GM18508 (cell line): ENCODE data around the gene ARL10.

Experiments
- ATAC-seq: cut with Tn5 transposase; IDR thresholded peaks from one replicate; pipeline ENCODE4 v1.9.1; 2021; ENCODE audit warnings: moderate number of reproducible peaks; ENCODE audit not compliant: insufficient read depth, unreplicated experiment

The ARL10 gene

DNA sequence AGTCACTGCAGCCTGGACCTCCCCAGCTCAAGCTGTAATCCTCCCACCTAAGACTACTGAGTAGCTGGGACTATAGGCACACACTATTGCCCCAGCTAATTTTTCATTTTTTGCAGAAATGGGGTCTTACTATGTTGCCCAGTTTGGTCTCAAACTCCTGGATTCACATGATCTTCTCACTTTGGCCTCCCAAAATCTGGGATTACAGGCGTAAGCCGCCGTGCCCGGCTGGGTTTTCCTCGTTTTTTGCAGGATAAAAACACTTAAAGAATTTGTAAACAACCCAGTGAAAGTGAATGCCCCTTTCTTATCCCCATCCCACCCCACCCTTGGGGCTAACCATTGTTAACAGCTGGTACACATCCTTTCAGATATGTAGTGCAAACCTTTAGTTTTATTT lies 43.3 kb downstream of the ARL10 start:
- ATAC-seq, result no peak

DNA sequence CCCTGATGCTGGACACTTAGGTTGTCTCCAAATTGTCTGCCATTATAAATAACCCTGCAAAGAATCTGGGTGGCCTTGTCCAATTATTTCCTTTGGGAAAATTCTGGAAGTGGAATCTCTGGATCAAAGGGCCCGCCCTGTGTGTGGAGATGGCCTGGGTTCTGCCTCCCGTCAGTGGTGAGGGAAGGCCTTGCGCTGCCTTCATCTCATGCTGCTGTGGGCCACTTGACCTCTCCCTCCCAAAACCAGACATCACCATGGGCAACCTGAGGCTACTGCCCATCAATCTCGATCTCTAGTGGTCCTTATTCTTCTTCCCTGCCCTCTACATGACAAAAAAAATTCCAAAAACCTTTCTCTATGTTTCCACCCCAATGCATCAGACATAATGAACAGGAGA lies 44.5 kb downstream of the ARL10 start:
- ATAC-seq, result no peak

DNA sequence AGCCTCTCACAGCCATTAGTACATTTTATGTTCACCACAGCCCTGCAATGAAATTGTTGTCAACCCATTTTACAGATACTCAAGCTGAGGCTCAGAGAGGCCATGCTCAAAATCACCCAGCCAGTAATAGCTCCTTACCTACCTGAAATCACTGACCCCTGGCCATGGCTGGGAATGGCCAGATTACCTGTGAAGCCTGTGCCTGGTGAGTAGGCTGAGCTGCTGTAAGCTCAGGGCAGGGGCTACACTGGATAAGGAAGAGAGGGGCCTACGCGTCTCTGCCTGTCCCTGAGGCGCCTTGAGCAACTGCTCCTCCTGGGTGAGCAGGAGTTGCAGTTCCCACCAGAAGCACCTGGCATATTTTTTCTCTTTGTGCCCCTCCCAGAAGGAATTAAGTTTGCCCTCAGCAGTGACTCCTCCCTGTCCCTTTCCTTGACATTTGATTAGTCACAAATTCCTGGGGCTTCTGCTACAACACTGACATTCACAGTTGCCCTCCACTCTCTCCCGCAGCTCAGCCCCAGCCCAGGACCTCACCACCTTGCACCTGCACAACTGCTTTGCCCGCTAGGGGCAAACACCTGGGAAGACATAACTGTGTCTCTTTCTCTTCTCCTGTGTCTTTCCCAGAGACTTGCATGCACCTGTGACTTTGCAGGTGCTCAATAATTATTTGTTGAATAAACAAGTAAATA lies 45.3 kb downstream of the ARL10 start:
- no peak for ATAC-seq

DNA sequence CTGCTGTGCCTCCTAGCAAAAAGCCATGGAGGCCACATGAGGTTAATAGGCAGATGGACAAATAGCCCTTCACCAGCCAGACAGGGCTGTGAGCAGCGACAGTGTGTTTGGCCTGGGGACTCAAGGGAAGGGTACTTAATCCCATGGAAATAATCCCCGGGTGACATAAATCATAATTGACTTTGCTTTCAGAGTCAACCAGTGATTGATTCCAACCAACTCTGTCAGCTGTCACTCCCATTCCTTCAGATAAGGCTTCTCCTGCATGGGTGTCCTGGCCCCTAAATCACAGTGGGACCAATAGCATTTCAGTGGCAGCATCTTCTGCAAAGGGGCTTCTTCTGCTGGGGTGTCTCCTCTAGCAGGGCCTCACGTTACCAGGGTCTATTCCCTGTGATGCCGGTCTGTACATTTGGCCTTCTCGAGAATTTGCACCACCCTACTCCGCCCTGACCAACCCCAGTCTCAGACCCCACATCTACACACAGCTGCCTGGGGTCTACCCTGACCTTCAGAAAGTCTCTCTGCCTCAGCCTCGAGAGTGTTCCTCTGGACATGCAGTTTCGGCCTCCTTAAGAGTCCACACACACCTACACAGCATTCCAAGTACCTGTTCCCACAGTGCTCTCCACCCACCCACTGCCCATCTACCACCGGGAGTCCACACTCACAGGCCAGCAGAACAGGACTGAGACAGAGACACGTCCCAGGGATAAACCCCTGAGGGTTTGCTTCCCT lies 47.4 kb downstream of the ARL10 start:
- ATAC-seq, result no peak

DNA sequence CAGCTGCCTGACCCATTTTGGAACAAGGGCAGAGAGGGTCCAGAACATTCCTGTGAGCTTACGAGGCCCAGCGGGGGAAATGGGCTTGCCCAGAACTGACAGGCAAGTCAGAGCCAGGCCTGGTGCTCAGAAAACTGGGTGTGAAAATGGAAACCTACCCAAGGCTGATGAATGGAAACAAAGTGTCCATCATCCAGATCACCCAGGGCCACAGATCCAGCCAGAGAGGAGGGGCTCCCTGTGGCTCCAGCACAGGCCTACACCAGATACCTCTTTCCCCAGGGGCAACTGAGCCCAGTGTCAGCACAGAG lies 47.9 kb downstream of the ARL10 start:
- ATAC-seq, result no peak

DNA sequence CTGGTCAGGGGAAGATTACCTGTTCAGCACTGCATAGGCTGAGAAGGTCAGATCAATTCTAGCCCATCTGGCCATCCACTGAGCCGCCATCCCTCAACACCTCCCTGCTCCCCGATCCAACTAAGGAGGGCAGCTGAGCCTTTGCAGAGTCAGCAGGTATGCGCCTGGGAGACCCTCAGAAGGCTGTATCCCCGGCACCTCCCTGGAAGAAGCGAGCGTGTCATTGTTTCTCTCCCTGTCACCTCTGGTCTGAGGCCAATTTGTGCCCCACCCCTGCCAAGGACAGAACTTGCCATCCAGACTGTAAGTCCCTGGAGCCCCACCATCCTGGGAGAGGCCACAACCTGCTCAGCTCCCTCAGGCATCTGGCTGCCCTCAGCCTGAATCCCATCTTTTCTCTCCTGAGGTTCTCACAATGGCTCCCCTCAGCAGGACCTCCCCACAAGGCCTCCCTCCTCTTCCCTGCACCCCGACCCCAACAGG lies 48.5 kb downstream of the ARL10 start:
- no peak for ATAC-seq

DNA sequence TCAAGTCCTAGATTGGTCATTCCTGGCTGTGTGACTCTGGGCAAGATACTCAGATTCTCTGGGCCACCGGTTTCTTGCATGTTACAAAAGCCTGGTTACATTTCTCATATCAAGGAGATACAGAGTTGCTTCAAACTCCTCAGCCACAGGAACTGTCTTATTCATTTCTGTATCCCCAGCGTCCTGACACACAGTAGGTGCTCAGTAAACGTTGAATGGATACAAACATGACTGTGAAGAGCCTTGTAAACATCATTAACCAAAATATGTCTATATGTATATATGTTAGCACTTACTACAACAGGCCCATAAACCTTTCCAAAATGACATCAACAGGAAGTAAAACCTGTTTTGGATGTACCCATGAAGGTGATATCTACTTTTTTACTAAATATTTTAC lies 49.4 kb downstream of the ARL10 start:
- no peak for ATAC-seq

DNA sequence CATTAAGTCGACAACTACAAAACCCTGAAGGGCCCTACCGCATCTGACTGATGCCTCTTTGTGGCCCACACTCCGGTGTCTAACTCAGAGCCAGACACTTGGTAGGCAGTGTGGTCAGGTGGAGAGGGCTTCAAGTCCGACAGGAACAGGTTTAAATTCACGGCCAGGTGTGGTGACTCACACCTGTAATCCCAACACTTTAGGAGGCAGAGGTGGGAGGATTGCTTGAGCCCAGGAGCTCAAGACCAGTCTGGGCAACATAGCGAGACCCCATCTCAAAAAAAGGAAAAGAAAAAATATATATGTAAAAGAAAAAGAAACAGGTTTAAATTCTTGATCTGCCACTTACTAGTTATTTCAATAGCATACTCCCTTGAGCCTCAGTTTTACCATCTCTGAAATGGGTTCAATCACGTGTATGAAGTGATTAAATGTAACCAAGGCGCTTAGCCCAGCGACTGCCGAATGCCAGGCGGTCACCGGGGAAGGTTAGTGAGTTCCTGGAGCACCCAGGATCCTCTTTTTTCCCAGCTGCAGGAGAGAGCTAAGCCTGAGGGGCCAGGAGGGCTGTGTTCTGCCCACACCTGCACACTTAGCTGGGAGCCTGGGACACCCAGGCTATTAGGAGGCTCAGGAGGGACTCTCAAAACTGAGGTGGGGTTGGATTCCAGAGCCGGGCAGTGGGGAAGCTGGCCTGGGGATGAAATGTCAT lies 50.1 kb downstream of the ARL10 start:
- no peak for ATAC-seq

DNA sequence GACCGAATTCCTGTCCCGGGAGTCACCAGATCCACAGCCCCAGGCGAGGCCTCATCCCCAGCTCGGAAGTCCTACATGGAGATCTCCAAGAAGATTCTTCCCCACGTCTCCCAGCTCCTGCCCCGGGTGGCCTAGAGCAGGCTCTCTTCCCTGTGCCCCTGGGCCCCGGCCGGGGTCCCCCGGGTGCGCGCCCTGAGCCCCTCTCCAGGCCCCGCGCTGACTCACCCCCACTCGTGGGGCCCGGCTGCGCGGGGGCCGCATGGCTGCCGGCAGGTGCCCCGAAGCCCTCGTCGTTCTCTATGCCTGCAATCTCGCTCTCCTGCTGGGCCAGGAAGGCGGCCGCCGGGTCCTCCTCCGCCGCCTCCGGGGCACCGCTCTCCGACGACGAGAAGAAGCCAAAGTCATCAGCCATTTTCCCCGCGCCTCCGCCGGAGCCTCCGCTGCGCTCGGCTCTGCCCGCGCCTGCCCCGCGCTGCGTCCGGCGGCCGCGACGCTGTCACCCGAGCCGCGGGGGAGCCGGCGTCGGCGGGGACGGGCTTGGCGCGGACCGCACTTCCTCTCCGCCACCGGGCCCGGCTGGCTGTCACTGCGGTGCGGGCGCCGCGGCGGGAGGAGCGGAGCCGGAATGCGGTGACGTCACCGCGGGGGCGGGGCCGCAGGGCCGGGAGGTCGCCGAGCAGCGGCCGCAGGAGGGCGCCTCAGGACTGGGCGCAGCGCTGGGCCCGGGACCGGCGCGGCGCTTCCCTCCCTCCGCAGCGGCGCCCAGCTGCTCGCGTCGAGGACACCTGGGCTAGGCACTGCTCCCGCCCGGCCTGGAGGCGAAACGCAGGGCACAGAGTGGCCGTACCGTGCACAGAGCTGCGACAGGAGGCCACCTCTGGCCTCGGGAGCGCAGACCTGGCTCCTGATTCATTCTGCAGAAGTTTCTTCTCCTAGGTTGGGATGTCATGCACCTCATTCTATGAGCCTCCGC lies 51.0 kb downstream of the ARL10 start, which contains the start of gene CLTB:
TSS of gene CLTB (minus strand) at position 588 of the 973 bp plus-strand sequence. CDS start at position 412, 176 bp downstream.
- ATAC-seq, result peak; percentile 69

DNA sequence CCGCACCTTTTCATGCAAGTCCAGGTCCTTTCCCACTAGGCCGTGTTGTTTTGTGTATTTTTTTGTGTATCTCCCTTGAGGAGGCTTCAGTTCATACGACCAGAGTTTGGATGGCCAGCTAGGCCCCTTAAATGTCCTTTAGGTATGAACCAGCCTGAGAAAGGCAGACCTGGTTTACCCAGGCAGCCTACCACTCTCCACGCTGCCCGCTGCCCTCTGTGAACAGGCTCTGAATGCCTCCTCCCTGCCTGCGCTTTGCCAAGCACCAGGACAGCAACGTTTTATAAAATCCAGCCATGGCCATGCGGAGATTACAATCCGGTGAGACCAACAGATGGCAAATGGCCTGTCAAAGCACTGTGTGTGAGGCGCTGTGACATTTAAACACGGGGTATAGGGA lies 51.7 kb downstream of the ARL10 start:
- ATAC-seq, result no peak

DNA sequence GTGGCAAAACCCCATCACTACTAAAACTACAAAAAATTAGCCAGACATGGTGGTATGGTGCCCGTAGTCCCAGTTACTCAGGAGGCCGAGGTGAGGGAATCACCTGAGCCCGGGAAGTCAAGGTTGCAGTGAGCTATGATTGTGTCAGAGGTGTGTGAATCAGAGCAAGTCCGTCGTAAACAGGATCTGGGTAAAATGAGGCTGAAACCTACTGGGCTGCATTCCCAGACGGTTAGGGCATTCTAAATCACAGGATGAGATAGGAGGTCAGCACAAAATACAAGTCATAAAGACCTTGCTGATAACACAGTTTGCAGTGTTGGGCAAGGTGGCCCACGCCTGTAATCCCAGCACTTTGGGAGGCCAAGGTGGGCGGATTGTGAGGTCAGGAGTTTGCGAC lies 53.0 kb downstream of the ARL10 start:
- no peak for ATAC-seq

DNA sequence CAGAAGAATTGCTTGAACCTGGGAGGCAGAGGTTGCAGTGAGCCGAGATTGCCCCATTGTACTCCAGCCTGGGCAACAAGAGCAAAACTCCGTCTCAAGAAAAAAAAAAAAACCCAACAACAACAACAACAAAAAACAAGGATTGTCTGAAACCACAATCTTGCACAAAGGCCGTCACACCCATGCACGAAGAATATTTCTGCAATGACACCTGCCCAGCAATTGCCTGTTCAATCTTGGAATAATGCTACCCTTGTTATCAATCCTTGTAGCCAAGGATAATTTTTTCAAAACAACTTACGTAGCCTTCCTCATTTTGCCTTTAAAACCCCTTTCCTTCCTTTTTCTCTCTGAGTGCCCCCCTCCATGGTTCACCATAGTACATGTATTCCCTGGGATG lies 54.8 kb downstream of the ARL10 start:
- ATAC-seq, result no peak

DNA sequence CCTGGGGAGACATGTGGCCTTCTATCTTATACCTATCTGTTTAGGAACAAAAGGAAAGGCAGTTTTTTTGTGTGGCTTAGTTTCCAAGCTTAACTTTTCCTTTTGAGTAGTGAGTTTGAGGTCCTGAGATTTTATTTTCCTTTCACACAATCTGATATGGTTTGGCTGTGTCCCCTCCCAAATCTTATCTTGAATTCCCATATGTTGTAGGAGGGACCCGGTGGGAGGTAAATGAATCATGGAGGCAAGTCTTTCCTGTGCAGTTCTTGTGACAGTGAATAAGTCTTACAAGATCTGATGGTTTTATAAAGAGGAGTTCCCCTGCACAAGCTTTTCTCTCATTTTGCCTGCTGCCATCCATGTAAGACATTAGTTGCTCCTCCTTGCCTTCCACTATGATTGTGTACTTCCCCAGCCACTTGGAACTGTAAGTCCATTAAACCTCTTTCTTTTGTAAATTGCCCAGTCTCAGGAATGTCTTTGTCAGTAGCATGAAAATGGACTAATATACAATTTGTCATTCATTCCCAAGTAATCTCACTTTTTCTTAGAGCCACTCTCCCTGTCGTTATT lies 55.8 kb downstream of the ARL10 start:
- ATAC-seq, result no peak

DNA sequence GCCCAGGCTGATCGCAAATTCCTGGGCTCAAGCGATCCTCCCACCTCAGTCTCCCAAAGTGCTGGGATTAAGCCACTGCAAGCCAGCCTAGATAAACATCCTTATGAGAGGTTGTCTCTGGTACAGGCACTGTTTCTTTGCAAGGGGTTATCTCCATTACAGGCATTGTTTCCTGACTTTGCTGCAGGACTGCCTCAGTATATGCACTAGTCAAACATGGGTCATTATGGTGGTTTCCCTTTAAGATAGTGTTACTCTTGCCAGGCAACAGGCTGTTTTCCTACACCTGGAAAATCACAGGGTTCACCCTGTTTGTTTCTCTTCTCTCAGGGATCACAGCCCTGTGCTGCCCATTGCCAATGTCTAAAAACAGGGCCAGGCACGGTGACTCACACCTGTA lies 58.9 kb downstream of the ARL10 start:
- ATAC-seq, result no peak

DNA sequence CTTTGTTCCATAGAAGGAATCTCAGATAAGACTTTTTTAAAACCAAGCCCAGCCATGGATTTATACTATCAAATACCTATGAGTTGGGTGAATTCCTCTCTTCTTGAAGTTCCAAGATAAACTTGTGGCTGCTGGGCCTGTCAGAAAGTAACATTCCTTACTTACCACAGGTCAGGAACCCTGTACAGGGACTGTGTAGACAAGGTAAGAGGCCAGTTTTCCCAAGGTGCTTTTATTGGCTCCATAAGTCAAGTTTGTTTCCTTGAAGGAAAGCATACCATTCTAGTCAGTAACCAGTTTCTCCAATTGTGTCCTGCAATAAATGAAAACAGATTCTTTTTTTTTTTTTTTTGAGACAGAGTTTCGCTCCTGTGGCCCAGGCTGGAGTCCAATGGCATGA lies 59.9 kb downstream of the ARL10 start:
- no peak for ATAC-seq

DNA sequence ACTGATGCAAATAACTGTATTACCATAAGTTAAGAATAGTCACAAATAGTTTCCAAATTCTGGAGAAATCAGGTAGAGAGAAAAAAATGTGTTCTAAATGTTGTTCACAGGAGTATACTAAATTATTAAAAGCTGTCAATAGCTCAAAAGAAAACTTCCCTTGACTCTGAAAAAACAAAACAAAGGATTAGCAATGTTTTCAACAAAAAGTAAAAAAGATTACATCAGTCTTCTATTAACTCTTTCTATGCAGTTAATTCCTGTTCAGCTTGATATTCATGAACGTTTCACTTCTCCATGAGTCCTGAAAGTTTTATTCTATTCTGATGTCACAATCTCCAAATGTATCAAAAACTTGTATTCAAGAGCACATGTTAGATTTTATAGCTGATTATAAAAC lies 60.5 kb downstream of the ARL10 start:
- no peak for ATAC-seq

DNA sequence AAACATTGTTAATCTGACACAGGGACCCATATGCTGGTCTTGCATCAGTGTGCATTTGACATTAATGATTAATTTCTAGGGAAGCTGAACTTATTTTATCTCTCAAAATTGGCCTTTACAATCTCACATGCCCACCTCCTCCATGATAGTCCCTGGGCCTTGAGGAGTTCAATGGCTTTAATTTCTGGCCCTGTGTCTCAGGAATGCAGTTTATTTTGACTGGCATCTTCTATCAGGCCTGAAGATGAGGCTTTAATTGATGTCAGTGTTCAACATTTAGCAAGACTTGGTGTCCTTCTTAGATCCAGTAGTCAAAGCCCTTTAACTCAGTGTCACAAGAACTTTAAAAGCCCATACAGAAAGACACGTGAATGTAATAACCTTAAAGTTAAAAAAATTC lies 61.6 kb downstream of the ARL10 start:
- no peak for ATAC-seq

DNA sequence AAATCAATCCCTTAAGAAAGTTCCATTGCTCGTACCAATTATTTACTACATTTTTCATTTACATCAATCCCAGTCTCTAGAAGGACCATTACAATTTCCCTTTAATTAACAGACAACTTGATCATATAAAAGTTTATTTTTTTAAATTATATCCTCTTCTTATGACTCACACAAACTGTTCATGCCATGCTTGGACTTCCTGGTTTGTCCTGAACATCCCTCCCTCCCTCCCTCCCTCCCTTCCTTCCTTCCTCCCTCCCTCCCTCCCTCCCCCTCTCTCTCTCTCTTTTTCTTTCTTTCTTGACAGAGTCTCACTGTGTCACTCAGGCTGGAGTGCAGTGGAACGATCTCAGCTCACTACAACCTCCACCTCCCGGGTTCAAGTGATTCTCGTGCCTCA lies 62.7 kb downstream of the ARL10 start:
- ATAC-seq, result no peak

DNA sequence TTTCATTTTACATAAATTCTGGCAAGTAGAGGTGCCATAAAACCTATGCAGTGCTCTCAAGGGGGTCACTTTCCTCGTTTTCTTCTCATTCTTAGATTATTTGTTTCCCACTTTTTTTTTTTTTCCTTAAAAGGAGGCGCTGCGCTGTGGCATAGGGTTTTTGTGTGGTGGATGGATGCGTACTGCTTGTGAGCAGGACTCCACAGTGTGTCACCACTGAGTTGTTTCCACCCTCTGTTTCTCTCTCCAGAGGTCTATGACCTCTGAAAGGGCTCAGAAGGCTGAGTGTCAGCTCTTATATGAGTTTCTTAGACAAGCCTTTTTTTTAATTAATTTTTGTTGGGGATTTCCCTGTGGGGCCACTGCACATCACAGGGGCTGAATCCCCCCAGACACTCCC lies 64.7 kb downstream of the ARL10 start:
- ATAC-seq, result no peak
